Stimulated activated CD8-positive, alpha-beta memory T cell treated with anti-CD3 and anti-CD28 coated beads, Interleukin-2, amount 100 ng/mL, for 1 hour (primary cell): ENCODE data around the gene RHOD.

Experiments
- DNase-seq, 2 donors: peaks; one replicate each; pipeline ENCODE4 v3.0.0-alpha.2; 2020; ENCODE audit warnings: low read depth in 2 of 2

Gene RHOD

GRCh38 chr11:67032830-67033551 lies 23.7 kb upstream of the RHOD start:
- DNase-seq = no peak

- DNase-seq = no peak
Observed at GRCh38 chr11:67033661-67034166, 22.9 kb upstream of the RHOD start.

GRCh38 chr11:67034350-67034749 lies 22.3 kb upstream of the RHOD start:
- no peak for DNase-seq

GRCh38 chr11:67040147-67040546 lies 16.5 kb upstream of the RHOD start:
- no peak for DNase-seq

GRCh38 chr11:67041602-67042001 lies 15.0 kb upstream of the RHOD start:
- DNase-seq = no peak

DNA sequence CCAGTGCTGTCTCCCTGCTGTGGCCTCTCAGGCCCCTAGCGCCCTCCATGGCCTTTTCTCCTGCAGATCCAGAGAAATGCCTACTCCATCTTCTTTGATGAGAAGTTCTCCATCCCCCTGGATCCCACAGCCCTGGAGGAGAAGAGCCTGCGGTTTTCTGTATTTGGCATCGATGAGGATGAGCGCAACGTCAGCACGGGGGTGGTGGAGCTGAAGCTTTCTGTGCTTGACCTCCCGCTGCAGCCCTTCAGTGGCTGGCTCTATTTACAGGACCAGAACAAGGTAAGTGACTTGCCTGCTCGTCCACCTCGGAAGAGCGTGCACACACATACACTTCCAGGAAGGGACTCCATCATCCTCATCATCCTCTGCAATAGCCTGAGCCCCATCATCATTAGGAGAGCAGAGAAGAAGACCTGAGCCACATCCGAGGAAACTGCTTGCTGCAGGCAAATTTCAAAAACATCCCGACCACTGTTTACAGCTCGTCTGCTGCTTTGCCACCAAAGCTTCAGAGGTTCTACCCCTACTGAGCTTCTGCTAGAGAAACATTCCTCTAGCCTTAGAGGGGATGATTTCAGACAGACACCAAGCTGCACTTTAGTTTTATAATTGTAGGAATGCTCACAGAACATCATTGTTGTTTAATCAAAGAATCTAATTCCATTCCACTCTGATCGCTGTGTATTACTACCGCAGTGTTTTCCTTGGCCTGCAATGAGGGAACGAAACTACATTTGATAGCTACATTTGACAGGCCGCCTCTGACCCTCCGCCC lies 12.9 kb upstream of the RHOD start:
- no peak for DNase-seq

DNA sequence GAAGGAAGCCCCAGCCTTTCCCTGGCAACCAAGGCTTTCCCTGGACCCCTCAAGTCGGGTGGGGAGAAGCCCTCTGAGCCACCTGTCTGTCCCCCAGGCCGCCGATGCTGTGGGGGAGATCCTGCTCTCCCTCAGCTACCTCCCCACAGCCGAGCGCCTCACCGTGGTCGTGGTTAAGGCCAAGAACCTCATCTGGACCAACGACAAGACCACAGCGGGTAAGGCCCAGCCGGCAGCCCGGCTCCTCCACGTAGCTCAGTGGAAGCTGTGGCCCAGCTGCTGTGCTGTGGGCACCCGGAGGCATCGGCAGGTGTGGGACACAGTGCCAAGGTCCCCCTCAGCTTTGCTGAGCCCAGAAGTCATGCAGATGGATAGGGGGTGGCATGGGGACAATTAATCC lies 12.2 kb upstream of the RHOD start:
- DNase-seq = no peak

DNA sequence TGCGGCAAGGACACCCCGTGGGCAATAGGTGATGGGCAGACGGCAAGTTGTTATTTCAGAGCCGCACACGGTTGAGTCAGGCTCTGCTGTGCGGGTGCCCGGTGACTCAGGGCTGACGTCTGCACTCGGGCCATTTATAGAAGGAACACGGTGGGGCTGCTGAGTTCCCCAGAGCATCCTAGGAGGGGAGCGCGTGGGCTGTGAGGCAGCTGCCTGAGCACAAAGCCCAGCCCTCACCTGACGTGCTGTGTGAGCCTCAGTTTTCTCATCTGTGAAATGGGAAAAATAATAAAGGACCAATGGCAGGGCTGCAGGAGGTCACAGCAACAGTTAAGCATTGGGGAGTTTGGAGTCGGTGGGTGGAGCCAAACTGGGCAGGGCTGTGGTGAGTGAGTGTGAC lies 11.3 kb upstream of the RHOD start:
- DNase-seq = no peak

- DNase-seq = no peak
Observed at GRCh38 chr11:67048515-67049130, 8.0 kb upstream of the RHOD start.

GRCh38 chr11:67050139-67050538 lies 6.5 kb upstream of the RHOD start:
- DNase-seq = no peak

DNA sequence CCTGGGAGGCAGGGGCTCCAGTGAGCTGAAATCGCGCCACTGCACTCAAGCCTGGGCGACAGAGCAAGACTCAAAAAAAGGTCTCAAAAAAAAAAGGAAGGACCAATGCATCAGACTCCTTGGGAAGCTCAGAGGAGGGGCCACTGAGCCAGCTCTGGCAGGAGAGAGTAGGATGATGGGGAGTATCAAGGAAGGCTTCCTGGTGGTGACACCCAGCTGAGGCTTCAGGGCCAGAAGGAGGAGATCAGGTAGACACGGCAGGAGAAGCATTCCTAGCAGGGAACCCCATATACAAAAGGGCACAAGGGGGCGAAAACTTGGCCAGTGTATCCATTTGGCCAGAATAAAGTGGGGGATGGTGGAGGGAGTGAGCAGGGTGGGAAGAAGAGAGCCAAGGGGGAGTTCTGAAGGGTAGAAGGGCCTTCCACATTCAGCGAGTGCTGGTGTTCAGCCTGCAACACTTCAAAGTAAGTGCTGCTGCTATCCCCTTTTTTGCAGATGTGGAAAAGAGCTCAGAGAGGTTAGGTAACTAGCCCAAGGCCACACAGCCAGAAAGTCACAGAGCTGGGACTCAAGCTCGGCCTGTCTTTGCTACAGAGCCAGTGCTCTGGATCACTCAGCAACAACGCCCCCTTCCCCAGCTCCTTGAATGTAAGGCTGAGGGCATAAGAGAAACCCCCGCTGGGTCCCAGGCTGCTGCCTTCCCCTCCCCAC lies 5.3 kb upstream of the RHOD start:
- no peak for DNase-seq

- DNase-seq = no peak
Observed at GRCh38 chr11:67051945-67052488, 4.6 kb upstream of the RHOD start.

DNA sequence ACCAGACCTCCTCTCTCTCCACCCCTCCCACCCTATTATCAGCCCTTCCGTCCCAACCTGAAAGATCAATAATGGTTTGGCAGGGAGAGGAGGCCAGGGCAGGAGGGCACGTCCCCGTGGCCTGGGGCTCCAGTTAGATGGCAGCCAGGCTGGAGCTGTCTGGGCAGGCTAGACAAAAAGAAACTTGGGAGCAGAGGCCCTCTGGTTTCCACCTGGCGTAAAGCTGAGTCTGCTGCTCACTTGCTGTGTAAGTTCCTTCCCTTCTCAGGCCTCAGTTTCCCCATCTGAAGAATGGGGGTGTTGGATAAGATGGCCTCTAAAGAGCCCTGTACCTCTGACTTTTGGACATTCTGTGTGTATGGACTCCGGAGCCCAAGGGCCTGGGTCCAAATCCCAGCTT lies 3.8 kb upstream of the RHOD start:
- no peak for DNase-seq

DNA sequence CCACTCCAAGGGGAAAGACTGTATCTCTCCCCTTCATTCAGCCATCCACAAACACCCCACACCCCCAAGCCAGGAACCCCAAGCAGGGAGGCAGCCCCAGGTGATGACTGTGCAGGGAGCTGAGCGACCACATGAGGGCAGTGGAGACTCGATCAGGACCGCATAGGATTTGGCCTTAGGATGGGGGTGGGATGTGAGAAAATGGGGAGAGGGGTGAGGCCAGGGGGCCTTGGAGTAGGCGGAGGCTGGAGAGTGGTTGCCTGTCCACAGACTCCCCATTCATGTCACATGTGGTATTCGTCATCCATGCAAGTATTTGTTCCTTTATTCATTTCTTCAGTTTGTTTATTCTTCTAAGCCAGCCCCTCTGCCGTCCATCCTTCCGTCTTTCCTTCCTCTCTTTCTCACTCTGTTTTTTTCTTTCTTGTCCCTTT lies 2.7 kb upstream of the RHOD start:
- DNase-seq = no peak

GRCh38 chr11:67054346-67054835 lies 2.3 kb upstream of the RHOD start:
- DNase-seq = no peak

DNA sequence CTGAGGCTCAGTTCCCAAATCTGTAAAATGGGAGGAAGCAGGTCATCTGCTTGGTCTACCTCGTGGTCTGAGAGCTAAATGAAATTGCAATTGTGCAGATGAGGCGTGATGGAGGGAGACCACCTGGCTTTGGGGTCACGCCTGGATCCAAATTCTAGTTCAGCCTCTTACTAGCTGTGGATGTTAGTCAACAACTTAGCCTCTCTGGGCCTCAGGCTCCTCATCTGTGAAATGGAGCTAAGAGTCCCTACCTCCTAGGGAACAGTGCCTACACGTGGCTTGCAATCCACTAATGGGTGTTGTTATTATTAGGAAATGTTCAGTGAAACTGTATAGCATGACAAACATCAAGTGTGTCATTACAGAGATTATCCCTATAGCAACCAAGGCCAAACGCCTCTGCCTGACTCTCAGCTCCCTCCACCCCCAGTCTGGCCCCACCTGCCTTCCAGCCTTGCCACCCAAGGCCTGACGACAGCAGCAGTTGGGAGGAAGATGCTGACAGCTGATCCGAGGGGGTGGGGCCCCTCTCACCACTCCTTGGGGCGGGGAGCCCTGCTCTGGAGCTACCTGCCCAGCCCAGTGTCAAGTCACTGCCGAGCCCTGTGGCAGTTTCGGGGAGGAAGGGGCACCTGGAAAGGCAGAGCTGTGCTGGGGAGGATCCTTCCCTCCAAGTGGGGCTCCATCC lies 1.7 kb upstream of the RHOD start:
- no peak for DNase-seq

GRCh38 chr11:67055812-67056211 lies 835 bp upstream of the RHOD start:
- no peak for DNase-seq

- no peak for DNase-seq
Observed at GRCh38 chr11:67057205-67057672, 592 bp downstream of the RHOD start.

DNA sequence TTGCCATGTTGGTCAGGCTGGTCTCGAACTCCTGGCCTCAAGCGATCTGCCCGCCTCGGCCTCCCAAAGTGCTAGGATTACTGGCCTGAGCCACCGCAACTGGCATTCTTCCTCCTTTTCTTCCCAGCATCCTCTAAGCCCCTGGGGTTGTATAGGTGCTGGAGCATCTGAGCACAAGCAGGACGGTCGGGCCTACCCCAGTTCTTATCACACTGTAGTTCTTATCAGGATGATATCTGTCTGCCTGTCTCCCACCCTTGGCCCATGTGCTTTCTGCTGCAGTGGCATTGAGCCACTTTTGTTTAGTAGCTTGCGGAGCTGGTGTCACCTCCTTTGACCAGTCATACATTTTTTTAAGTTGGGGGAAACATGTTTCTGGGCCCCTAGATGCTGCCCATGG lies 1.9 kb downstream of the RHOD start:
- no peak for DNase-seq

DNA sequence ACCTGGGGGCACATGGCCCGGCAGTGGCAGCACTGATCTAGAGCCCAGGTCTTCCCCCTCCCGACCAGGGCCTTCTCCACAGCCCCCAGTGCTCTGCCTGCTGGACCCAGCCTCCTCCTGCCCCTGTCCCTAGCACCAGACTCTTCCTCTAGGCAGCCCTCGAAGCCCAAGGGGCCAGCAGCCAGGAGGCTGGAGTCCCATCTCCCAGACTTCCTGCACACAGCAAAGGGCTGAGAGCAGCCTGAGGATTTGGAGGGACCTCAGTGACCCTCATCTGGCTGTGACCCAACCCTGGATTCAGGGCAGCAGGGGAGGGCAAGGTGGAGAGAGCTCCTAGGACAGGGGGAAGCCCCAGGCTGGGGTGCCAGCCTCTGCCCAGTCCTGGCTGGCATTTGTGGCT lies 3.0 kb downstream of the RHOD start:
- no peak for DNase-seq

DNA sequence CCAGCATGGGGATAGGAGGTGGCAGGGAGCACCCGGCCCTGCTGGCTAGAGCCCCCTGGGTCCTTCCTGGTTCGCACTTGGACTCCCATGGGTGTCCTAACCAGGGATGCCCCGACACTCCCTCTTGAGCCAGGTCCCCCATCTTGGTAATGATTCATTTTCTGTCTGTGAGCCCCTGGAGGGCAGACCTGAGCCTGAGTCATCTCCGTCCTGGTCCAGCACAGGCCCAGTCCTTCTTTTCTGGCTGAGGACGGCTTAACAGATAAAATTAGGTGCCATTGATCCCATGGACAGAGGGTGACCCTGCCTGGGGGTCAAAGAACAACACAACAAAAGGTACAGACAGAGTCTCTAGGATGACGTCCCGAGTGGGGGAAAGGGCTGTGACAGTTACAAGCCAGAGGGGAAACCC lies 3.5 kb downstream of the RHOD start:
- no peak for DNase-seq
